Activated CD4-positive, alpha-beta T cell treated with anti-CD3 and anti-CD28 coated beads, Interleukin-2, amount 50 U/mL, for 4 hours (primary cell): ENCODE results near the gene R3HDM4.
"Not testable (repeated sequence)": the region's sequence is repeated elsewhere in the genome, so short reads cannot be mapped to it uniquely, and the experiment has no call there.

Experiments
- DNase-seq, 2 experiments: peaks; one replicate each; pipeline ENCODE4 v3.0.0-alpha.2; 2020

The R3HDM4 gene

DNA sequence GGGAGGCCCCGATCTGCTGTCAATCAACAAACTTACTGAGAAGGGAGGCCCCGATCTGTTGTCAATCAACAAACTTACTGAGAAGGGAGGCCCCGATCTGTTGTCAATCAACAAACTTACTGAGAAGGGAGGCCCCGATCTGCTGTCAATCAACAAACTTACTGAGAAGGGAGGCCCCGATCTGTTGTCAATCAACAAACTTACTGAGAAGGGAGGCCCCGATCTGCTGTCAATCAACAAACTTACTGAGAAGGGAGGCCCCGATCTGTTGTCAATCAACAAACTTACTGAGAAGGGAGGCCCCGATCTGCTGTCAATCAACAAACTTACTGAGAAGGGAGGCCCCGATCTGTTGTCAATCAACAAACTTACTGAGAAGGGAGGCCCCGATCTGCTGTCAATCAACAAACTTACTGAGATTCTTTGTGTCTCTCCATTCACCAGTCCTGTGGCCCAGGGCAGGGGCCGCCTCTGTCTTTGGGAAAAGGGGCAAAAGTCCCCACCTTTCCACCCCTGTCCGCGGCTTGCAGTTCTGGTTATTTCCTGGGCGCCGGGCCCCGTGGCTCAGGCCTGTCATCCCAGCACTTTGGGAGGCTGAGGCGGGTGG lies 59.3 kb downstream of the R3HDM4 start:
- not testable (repeated sequence) for DNase-seq

DNA sequence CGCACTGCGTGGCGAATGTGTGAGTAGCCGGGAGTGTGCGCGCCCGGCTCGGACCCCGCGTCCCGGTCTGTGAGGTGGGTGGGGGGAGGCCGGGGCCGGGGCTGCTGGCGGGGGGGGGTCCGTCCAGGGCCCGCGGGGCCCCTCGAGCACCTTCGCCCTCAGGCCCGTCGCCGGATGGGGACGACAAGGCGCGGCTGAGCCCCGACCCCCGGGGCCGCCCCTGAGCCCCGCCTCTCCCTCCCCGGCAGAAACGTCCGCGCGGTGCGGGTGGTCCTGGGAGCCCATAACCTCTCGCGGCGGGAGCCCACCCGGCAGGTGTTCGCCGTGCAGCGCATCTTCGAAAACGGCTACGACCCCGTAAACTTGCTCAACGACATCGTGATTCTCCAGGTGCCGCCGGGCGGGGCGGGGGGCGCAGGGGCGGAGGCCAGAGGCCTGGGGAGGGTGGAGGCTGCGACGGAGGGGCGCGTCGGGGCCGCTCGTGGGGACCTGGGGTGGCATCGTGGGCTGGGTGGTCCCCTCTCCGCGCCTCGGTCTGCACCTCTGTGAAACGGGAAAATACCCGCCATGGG lies 59.9 kb downstream of the R3HDM4 start:
- no peak for DNase-seq

DNA sequence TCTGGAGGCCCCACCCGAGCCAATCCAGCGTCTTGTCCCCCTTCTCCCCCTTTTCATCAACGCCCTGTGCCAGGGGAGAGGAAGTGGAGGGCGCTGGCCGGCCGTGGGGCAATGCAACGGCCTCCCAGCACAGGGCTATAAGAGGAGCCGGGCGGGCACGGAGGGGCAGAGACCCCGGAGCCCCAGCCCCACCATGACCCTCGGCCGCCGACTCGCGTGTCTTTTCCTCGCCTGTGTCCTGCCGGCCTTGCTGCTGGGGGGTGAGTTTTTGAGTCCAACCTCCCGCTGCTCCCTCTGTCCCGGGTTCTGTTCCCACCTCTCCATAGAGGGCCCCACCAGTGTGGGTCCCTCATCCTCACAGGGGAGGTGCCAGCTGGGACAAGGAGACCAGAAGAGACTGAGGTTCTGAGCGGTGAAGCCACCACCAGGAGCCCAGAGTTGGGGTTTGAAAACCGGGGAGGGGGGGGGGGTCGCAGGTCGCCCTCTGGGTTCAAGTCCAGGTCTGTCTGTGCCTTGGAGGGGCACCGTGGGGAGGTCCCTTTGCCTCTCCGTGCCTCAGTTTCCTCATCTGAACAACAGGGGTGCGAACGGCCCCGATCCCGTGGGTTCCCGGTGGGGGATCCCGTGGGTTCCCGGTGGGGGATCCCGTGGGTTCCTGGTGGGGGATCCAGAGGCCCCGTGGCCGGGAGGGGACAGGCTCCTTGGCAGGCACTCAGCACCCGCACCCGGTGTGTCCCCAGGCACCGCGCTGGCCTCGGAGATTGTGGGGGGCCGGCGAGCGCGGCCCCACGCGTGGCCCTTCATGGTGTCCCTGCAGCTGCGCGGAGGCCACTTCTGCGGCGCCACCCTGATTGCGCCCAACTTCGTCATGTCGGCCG lies 60.6 kb downstream of the R3HDM4 start, which contains the start of gene ELANE:
Gene ELANE, plus strand, starts transcription at position 168 of the 878 bp plus-strand sequence. Its CDS starts 26 bp downstream, at position 194.
- DNase-seq, result no peak

DNA sequence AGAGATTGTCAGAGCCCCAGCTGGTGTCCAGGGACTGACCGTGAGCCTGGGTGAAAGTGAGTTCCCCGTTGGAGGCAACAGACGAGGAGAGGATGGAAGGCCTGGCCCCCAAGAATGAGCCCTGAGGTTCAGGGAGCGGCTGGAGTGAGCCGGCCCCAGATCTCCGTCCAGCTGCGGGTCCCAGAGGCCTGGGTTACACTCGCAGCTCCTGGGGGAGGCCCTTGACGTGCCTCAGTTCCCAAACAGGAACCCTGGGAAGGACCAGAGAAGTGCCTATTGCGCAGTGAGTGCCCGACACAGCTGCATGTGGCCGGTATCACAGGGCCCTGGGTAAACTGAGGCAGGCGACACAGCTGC lies 62.1 kb downstream of the R3HDM4 start:
- DNase-seq, result no peak

GRCh38 chr19:850221-850978 lies 62.6 kb downstream of the R3HDM4 start:
- DNase-seq, result no peak

- not testable (repeated sequence) for DNase-seq
Observed at GRCh38 chr19:849195-849594, 63.8 kb downstream of the R3HDM4 start.

DNA sequence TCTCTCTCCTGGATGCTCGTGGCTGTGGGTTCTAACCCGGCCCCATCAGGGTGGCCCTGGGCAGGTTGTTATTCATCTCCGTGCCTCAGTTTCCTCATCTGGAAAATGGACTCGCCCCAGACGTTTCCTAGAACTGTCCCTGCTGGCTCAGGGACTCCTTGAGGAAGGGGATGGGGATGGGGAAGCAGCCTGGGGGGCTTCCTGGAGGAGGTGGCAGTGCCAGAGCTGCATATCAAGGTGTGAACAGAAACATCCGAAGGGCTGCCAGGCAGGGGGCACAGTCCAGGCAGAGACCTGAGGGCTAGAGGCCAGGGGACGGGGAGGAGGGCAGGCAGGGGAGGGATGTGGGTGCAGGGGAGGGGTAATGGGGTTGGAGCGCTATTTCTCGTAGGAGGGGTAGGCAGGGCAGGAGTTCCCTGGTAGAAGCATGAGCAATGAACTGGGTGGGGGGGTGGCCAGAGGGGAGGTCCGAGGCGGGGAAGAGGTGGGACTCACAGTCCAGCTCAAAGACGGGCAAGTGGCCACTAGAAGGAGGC lies 64.6 kb downstream of the R3HDM4 start:
- DNase-seq, result no peak
